Stimulated activated CD8-positive, alpha-beta memory T cell treated with anti-CD3 and anti-CD28 coated beads, Interleukin-4, amount 100 ng/mL, for 4 hours (primary cell): ENCODE data around the gene GRIN2A.

ENCODE experiments used
- DNase-seq, 2 donors: peaks; one replicate each; pipeline ENCODE4 v3.0.0-alpha.2; 2020; ENCODE audit warnings: low read depth in 2 of 2, low spot score in 1 of 2

Gene GRIN2A

GRCh38 chr16:9868606-9869149 is 313.6 kb downstream of the GRIN2A start:
- no peak for DNase-seq

- DNase-seq: no peak
These were observed 315.1 kb downstream of the GRIN2A start for GRCh38 chr16:9867176-9867575.

GRCh38 chr16:9864461-9864860 is 317.8 kb downstream of the GRIN2A start:
- no peak for DNase-seq

- DNase-seq: no peak
These were observed 319.9 kb downstream of the GRIN2A start for GRCh38 chr16:9862327-9862726.

GRCh38 chr16:9860876-9861275 is 321.4 kb downstream of the GRIN2A start:
- no peak for DNase-seq

GRCh38 chr16:9859701-9860327 is 322.4 kb downstream of the GRIN2A start:
- no peak for DNase-seq

GRCh38 chr16:9854675-9855074 is 327.6 kb downstream of the GRIN2A start:
- DNase-seq: no peak

GRCh38 chr16:9852003-9852402 is 330.2 kb downstream of the GRIN2A start:
- DNase-seq: no peak

GRCh38 chr16:9850817-9851216 is 331.4 kb downstream of the GRIN2A start:
- DNase-seq: no peak

- no peak for DNase-seq
These were observed 332.5 kb downstream of the GRIN2A start for GRCh38 chr16:9849697-9850245.

- no peak for DNase-seq
These were observed 335.1 kb downstream of the GRIN2A start for GRCh38 chr16:9847146-9847545.

GRCh38 chr16:9846362-9847099 is 335.7 kb downstream of the GRIN2A start:
- DNase-seq: no peak

- no peak for DNase-seq
These were observed 336.4 kb downstream of the GRIN2A start for GRCh38 chr16:9845661-9846361.

GRCh38 chr16:9844361-9844760 is 337.9 kb downstream of the GRIN2A start:
- DNase-seq: no peak

GRCh38 chr16:9843424-9844018 is 338.7 kb downstream of the GRIN2A start:
- DNase-seq: no peak

GRCh38 chr16:9840761-9841665 is 341.2 kb downstream of the GRIN2A start:
- DNase-seq: no peak

GRCh38 chr16:9837481-9837880 is 344.7 kb downstream of the GRIN2A start:
- no peak for DNase-seq

- DNase-seq: no peak
These were observed 346.0 kb downstream of the GRIN2A start for GRCh38 chr16:9836118-9836736.

- no peak for DNase-seq
These were observed 355.0 kb downstream of the GRIN2A start for GRCh38 chr16:9827062-9827752.
